RWPE2 (cell line): Measurements from ENCODE around the gene HSDL1.

ENCODE experiments used
- ATAC-seq: fragments of 200-7000 bp; cut with Tn5 transposase; 3 replicates; pipeline ENCODE4 v1.9.1; 2021; ENCODE audit warnings: low read depth
- DNase-seq: peaks from one replicate; pipeline ENCODE4 v3.0.0-alpha.2; 2020; ENCODE audit warnings: low spot score
- H3K27ac ChIP-seq: fragments of 450-650 bp; 2 replicates; pipeline ENCODE4 v1.5.1; 2017; ENCODE audit warnings: mild to moderate bottlenecking; ENCODE audit not compliant: poor library complexity, severe bottlenecking
- H3K27me3 ChIP-seq: fragments of 250-450 bp; sonication (Bioruptor Pico); 2 replicates; pipeline ENCODE4 v1.5.1; 2021; ENCODE audit warnings: mild to moderate bottlenecking, moderate library complexity; ENCODE audit not compliant: insufficient read depth, poor library complexity, severe bottlenecking
- H3K36me3 ChIP-seq: fragments of 250-450 bp; sonication (Bioruptor Pico); 2 replicates; pipeline ENCODE4 v1.5.1; 2020; ENCODE audit warnings: low read depth, mild to moderate bottlenecking, moderate library complexity
- H3K4me1 ChIP-seq: fragments of 250-450 bp; sonication (Bioruptor Pico); 2 replicates; pipeline ENCODE4 v1.5.1; 2021; ENCODE audit warnings: mild to moderate bottlenecking, moderate library complexity; ENCODE audit not compliant: insufficient read depth, poor library complexity, severe bottlenecking
- H3K4me3 ChIP-seq: fragments of 250-450 bp; sonication (Bioruptor Pico); 2 replicates; pipeline ENCODE4 v1.5.1; 2021; ENCODE audit warnings: mild to moderate bottlenecking, moderate library complexity; ENCODE audit not compliant: severe bottlenecking
- H3K9me3 ChIP-seq: fragments of 250-450 bp; sonication (Bioruptor Pico); 2 replicates; pipeline ENCODE4 v1.5.1; 2021; ENCODE audit warnings: mild to moderate bottlenecking, moderate library complexity; ENCODE audit not compliant: severe bottlenecking
- CTCF ChIP-seq: fragments of 450-650 bp; IDR thresholded peaks from one replicate; pipeline ENCODE4 v1.5.1; 2017; ENCODE audit warnings: mild to moderate bottlenecking, moderate library complexity; ENCODE audit not compliant: poor library complexity, severe bottlenecking

The HSDL1 gene

GRCh38 chr16:84180519-84181140, 35.7 kb upstream of the HSDL1 start:
- Histone ChIP-seq H3K36me3 (peaks cover 46% of the 10 kb centered on the region), H3K27me3 (no peaks in the 10 kb centered on the region), H3K27ac (no peak overlapping the region), H3K4me3 (no peak overlapping the region), H3K9me3 (no peaks in the 10 kb centered on the region), H3K4me1 (peaks cover 16% of the 10 kb centered on the region)
- no peak for DNase-seq
- no peak for TF ChIP-seq CTCF
- no peak for ATAC-seq

GRCh38 chr16:84179612-84180320, 34.8 kb upstream of the HSDL1 start:
- H3K36me3 ChIP-seq = peaks cover 40% of the 10 kb centered on the region
- DNase-seq = no peak
- no peaks in the 10 kb centered on the region for H3K9me3 ChIP-seq
- H3K4me3 ChIP-seq = no peak overlapping the region
- H3K27me3 ChIP-seq = no peaks in the 10 kb centered on the region
- peaks cover 16% of the 10 kb centered on the region for H3K4me1 ChIP-seq
- H3K27ac ChIP-seq = no peak overlapping the region
- ATAC-seq = no peak
- TF ChIP-seq CTCF = no peak

- Histone ChIP-seq H3K27ac (no peak overlapping the region), H3K4me1 (peaks cover 16% of the 10 kb centered on the region), H3K9me3 (no peaks in the 10 kb centered on the region), H3K36me3 (peaks cover 34% of the 10 kb centered on the region), H3K27me3 (no peaks in the 10 kb centered on the region), H3K4me3 (no peak overlapping the region)
- DNase-seq (no peak), ATAC-seq (no peak)
- TF ChIP-seq CTCF = no peak
Measured at GRCh38 chr16:84178892-84179611, 34.1 kb upstream of the HSDL1 start.

- peak overlapping the region; percentile 67 for H3K27ac ChIP-seq
- no peaks in the 10 kb centered on the region for H3K9me3 ChIP-seq
- ATAC-seq = no peak
- peaks cover 16% of the 10 kb centered on the region for H3K4me1 ChIP-seq
- no peaks in the 10 kb centered on the region for H3K27me3 ChIP-seq
- TF ChIP-seq CTCF = no peak
- no peak overlapping the region for H3K4me3 ChIP-seq
- peaks cover 28% of the 10 kb centered on the region for H3K36me3 ChIP-seq
- DNase-seq = no peak
Measured at GRCh38 chr16:84178146-84178765, 33.3 kb upstream of the HSDL1 start.
